Measurements from ENCODE around the gene PRICKLE2.

Gene PRICKLE2

DNA sequence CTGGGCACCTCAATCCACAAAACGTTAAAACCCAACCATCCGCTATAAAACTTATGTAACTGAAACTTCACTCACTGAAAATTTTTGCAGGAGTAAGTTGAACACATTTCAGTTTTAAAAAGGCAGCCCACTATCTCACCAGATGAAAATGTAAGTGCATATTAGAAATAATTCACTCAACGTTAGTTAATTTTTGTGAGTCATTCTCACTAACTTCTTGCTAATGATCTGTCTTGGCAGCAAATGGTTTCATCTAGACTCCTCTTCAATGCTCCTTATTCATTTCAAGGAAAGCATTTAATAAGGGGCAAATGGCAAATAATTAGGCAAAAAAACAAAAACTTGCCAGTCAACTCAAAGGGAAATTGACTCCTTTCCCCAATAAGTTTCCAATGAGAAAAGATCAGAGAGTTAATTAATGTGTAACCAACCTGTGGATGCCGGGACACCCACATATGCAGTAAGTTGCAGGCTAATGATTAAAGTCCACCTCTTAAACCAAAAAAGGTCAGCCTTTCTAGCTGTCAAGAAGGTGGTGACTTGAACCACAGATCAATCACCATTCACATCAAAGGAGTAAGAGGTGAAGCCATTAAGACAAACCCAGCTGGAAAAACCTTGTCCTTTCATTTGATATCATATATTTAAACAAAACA, 22.9 kb upstream of the PRICKLE2 start:
- no peak for DNase-seq (ENCODE audit: low spot score)

DNA sequence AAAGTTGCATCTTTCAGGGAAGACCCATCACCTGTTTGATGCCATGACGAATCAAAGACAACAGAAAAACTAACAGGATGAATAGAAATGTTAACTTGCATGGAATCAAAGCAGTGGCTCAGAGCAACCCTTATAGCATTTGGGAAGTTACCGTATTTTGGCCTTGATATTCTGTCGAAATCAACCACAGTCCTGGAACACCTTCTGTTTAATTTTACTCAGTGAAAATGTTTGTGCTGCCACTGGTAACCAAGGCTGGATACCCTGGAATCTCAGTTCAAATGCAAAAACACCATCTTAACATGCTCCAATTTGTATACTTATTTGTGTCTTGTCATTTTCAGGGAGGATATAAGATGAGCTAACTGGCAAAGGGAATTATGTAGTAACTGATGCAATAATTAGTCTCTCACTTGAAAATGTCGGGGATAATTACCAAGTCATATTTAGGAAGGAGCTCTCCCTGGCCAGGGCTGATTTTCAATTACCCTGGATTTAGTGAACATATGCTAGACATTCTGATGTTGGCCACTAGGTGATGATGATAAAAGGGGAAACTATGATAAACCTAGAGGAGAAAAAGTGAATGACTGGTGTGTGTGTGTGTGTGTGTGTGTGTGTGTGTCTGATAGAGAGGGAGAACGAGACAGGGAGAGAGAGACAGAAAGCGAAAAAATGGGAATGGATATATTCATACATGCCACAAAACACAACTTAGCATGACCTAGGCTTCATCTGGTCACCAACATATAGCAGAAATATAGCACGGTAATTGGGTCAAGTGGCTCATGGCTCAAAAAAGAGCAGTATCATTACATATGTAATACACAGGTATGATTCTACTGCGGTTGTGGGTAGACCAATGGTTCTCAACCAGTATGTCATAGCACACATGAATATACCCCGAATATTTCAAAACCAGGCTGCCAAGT, 19.0 kb upstream of the PRICKLE2 start:
- DNase-seq (ENCODE audit: low spot score): no peak

DNA sequence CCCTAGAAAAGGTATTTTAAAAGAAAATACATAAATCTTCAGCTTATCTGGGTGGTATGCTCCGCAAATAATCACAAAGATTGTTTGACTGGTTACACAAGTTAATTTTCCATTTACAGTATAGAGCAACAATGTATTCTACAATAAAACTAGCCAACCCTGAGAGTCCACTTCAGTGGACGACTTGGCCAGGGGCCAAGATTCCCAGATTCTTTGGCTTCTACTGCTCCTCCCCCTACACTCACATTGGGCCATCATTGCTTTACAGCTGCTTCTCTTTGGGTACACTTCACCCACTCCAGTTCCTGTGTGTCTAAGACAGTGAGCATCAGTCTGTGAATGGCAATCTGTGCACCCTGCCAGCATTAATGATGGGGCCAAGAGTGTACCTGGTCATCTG, 17.2 kb upstream of the PRICKLE2 start:
- DNase-seq (ENCODE audit: low spot score): no peak

DNA sequence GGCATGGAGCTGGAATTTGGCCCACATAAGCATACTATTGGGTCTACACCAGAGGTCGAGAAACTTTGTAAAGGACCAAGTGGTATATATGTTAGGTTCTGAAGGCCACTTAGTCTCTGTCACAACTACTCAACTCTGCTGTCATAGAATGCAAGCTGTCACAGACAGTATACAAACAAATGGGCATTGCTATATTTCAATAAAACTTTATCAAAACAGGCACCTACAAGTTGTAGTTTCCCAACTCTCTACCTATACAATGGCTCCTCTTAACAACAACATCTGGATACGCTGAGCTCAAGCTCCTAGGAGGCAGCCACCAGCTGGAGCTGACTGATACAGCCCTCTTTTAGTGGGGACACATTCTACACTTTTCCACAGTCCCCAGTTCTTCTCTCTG, 15.7 kb upstream of the PRICKLE2 start:
- DNase-seq (ENCODE audit: low spot score): no peak

DNA sequence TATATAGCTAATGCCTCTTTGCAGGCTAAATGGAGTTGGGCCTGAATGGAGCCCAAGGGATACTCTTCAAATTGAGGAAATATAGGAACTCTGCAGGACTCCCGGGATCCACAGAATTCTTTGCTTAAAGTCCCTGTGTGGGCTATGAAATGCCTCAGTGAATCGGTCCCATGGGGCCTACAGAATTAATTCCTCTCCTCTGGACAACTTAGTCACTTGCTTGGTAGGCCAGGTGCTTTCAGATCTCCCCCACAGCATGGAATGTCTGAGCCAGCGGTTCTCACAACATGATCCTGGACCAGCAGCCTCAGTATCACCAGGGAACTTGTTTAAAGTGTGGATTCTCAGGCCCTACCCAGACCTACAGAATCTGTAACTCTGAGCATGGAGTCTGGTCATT, 15.1 kb upstream of the PRICKLE2 start:
- DNase-seq (ENCODE audit: low spot score): no peak

DNA sequence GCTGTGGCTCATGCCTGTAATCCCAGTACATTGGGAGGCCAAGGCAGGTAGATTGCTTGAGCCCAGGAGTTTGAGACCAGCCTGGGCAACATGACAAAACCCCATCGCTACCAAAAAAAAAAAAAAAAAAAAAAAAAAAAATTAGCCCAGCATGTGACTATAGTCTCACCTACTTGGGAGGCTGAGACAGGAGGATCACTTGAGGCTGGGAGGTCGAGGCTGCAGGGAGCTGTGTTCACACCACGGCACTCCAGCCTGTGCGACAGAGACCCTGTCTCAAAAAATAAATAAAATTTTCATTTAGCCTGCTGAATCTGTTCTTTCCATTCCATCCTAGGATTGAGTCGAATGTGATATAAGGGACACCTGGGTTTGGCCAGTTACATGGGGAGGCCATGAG, 14.6 kb upstream of the PRICKLE2 start:
- no peak for DNase-seq (ENCODE audit: low spot score)

DNA sequence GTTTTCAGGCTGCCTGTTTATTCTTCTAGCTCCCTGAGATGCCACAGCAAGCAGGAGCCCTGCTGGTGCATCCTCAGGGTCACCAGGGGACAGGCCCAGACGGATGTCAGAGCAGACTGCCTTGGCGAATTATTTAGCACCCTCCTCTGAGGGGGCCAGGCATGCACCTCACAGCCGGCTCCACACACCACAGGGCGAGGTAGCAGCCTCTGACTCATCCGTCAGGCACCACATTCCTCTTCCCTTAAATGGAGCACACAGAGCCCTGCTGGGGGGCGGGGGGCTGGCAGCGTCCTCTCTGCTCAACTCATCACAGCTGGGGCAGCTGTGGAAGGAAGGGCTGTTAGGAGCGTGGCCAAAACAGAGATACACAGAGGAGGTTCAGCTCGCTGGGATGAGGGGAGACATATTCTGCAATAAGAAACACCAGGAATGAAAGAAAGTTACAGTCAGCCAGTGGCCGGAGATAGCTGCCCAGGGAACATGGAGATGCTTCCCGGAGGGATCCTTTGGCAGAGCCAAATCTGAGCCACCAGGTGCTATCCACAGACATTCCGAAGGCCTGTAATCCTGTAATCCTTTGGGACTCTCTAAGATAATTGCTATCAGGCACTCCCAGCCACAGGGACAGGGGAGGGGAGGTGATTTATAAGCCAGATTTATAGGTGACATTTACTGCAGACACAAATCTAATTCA, 13.9 kb upstream of the PRICKLE2 start:
- DNase-seq (ENCODE audit: low spot score): no peak

DNA sequence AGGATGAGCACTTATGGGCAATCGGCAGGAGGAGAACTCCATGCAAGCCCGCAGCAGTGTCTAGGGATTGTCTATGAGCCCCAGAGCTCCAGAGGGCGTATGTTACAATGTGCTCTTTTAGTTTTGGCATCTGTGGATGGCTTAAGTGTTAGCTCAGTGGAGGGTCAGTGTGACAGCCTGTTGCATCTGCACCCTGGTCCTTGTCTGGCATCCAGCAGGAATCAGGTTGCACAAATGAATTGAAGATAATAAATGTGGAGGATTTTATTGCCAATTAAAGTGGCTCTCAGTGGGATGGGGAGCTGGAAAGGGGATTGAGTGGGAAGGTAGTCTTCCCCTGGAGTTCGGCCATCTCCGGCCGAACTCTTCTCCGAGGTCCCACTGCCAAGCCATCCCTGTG, 11.8 kb upstream of the PRICKLE2 start:
- no peak for DNase-seq (ENCODE audit: low spot score)

DNA sequence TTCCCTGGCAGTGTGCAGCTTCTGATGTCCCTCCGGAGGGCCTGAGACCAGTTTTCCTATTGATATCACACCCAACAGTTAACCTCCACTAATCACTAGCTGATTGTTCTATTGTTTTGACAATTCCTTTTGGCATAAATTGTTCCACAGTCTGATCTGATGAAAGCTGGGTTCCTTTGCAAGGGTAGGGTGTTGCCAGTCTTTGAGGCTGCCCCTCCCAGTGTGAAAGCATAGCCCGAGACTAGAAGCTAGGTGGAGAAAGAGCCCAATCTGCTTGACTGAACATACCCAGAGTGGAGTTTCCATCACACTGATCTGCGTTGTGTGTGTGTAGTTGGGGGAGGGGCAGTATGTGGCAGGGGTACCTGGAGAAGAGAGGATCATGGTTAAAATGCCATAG, 10.3 kb upstream of the PRICKLE2 start:
- no peak for DNase-seq (ENCODE audit: low spot score)

DNA sequence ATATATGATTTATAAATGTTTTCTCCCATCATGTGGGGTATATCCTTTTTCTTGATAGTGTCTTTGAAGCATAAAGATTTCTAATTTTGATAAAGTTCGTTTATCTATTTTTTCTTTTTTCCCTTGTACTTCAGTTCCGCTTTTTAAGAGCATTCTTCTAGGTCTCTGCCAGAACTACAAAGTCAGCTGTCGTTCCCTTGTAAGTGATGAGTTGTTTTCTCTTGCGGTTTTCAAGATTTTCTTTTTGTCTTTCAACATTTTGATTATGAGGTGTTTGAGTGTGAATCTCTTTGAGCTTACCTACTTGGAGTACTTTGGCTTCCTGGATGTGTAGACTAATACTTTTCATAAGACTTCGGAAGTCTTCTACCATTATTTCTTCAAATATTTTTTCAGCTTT, 9.3 kb upstream of the PRICKLE2 start:
- DNase-seq (ENCODE audit: low spot score): no peak

DNA sequence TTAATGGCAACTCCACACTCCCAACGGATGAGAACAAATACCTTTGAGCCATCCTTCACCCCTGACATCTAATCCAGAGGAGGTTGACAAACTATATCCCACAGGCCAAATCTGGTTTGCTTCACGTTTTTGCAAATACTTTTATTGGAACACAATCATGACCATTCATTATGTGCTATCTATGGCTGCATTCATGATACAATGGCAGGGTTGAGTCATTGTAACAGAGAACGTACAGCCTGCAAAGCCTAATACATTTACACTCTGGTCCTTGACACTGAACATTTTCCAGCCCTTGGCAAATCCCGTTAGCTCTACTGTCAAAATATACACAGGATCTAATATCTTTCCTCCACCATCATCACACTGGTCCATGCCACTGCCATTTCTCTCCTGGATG, 7.6 kb upstream of the PRICKLE2 start:
- no peak for DNase-seq (ENCODE audit: low spot score)

DNA sequence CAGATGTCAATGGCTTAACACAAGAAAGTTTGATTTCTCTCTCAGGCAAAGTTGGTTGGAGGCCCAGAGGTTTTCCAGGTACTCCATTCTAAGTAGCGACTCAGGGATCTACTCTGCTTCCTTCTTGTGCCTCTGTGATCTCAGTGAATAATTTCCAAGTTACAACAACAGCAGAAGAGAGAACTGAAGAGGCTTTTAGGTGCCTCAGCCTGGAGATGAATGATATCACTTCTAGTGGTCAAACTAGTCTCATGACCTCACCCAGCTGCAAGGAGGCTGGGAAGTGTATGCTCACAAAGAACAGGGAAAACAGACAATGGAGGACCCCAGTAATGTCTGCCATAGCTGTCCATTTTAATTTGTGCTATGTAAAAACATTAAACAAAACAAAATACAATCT, 4.6 kb upstream of the PRICKLE2 start:
- no peak for DNase-seq (ENCODE audit: low spot score)

DNA sequence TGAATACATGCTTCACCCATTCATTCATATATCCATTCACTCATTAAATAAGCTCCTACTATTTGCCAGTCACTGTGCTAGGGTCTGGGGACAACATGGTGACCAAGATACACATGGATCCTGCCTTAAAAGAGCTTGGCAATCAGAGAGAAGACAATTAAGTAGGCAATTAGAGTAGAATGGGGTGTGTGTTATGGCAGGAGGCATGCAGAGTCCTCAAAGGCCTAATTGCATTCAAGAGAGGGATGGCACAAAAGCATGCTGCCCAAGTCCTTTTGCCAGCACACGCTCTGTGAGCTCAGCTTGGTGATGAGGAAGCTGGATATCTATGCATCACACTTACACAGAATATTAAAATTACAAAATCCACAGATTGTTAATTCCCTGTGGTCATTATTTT, 2.8 kb upstream of the PRICKLE2 start:
- no peak for DNase-seq (ENCODE audit: low spot score)

DNA sequence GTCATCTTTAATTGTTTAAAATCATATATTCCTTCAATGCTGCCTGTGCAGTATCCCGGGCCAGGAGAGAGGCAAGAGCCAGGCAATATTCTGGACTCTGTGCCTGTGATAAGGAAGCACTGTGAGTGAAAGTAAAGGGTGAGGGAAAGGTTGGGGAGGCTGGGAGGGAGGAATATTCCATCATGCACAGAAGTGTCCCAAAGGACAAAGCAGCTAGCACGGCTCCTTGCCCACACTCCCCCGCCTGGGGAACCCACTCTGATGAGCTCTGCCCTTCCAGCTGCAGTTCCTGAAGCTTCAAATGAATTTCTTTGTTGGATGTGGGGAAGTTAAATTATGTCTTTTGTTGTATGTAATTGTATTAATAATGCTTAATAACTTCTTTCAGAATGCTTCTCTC, 1.5 kb upstream of the PRICKLE2 start:
- DNase-seq (ENCODE audit: low spot score): no peak

DNA sequence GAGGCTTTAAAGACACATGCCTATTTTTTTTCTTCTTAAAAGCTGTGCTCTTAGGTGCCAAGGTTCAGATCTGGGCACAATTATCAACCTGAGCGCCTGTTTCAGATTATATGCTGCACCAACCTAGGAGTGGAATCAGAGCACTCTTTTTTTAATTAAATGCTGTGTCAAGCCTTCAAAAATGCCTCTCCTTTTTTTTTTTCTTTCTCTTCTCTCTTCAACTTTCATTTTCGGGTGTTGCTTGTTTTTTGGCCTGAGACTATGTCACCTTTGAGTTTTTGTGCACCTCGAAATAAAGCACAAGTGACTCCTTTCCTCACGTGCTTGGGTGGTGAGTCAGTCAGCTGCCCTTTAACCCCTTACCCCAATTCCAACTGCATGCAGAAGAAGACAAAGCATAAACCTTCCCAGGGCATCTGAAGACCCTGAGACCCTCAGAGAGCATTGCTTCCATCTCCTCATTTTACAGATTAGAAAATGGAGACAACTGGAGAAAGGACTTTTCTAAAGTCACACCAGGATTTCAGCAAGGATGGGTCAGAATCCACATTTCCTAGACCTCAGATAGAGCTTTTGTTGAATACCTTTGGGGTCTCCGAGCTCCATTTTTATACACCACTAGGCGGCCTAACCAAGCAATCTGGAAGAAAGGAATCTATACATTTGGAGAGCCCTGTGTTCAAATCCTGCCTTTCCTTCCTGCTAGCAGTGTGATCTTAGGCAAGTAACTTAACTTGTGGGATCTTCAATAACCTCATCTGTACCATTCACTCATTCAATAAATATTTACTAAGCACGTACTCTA, 631 bp upstream of the PRICKLE2 start:
- no peak for DNase-seq (ENCODE audit: low spot score)

DNA sequence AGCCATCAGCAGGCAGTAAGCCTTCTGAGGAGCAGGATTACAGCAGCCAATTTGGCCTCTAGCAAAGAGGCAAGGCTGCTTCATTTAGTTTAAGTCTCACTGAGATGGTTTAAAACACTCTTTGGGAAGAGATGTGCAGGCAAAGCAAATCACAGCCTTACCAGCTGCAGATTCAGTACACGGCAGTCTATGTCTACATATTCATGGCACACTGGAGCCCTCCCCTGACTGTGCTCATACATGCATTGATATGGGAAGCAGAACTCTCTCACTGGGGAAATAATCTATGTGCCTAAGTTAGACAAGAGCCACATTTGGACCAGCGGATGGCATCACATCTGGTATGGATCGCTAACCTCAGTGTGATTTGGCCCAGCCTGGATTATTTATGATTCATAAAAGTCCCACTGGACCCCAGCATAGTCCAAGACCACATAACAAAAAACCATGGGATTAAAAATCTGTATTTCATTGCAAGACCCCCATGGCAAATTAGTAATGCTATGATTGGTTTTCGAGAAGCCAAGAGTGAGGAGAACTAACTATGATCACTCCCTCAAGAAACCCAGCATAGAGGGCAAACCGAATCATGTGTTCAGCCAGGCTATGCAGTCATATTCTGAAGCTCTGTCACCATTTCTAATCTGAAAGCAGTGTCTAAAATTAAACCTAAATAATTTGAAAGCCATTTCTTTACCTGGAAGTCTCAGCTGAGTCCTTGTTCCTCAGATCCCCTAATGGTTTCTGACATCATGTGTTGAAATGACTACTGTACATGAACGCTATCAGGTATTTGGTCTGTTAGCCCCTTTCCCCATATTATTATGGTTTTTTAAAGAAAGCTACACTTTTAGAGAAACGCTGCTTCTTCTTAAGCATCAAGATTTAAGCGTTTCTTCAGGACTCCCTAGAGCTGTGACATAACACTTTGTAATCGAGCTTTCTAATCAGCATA, 1.2 kb downstream of the PRICKLE2 start:
- no peak for DNase-seq (ENCODE audit: low spot score)

DNA sequence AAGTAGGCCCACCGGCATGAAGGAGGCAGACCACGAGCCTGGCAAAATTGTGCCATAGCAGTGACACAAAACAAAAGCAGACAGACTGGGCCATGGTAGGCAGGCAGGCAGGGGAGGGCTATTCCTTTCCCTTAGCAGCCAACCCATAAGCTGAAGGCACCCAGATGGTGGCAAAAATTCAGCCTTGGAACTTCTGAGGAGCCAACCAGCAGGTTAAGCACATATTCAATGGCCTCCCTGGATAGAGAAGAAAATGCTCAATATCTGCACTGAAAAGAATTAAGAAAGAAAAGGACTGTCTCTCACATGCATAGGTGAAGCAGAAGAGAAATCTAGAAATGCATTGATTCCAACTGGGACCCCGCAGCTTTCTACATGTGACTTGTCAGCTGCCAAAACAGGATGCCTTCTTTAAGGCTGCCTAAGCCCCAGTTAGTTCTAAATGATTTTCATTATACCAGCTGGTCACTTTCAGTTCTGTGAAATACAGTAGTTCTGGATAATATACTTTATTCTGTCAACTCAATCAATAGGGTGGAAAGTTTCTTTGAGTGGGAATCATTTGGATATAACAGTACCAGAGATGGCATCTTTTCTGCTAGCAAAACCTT, 2.7 kb downstream of the PRICKLE2 start:
- DNase-seq (ENCODE audit: low spot score): no peak

DNA sequence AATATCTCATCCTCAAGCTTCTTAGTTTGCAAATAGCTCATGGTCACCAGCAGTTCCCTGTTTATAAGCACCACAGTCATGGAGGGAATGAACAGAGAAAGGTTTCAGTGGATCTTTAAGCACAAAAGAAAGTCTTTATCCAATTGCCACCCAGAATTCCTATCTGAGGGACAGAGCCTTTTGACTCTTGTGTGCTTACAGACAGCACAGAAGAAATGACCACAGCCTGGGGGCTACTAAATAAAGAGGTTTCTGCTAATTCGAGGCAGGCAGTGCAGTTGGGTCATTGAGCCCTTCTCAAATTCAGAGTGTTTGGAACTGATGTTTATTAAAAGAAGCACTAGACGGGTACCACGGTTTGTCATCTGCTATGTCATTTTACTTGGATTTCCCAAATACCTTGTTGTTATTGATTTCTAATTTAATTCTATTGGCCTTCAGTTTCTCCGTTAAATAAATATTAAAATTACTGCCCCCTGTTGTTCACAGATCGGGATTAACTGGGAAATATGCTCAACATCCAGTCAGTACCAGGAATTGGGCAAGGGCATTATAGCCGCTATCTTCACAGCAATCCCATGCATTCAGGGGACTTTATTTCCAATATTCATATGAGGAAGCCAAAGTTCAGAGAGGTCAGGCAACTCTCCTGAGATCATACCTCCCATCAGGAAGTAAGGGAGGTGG, 3.6 kb downstream of the PRICKLE2 start:
- DNase-seq (ENCODE audit: low spot score): no peak

DNA sequence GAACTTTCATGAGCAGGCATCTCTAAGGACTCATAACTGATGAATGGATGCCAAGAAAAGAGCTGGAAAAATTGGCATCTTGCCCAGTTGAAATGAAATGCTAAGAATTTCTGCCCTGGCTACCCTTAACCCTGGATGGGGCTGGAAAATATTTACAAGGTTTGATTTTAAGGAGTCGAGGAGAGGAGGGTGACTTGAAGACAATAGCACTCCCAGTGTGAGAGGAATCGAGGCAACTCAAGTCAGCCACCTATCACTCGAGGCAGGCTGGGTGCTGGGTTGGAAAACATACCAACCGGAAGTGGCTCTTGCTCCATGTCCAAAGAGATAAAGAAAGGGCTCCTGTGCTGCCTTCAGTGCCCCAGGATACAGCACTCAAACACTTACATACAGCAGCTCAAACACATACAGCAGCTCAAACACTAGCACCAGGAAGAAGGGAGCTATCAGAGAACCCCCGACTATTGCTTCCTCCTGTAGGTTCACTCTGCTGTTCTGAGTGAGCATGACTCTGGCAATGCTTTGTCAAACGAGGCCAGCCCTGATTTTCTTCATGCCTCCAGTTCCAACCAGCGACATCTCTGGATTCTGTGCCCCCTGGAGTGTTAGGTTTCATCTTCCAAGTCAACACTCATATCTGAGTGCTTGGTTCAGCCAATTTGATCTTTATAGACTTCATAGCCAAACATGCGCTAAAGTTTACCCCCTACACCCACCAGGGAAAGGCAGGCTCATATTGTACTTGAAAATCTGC, 4.9 kb downstream of the PRICKLE2 start:
- no peak for DNase-seq (ENCODE audit: low spot score)
